Type B pancreatic cell (in vitro differentiated cells): ENCODE results near the gene B3GALT5. TPM values are rescaled to one million over a fixed set of nuclear protein-coding genes. Genes with fewer than 3 reads are reported as not detected.

Source experiments
- DNase-seq: peaks from one replicate; pipeline ENCODE4 v3.0.0; 2021; ENCODE audit warnings: mixed read lengths; ENCODE audit not compliant: unreplicated experiment; ENCODE audit errors: extremely low spot score
- H3K27ac Mint-ChIP-seq: 2 replicates; pipeline ENCODE4 v1.8.0; 2021; ENCODE audit warnings: mild to moderate bottlenecking, mixed read lengths
- H3K27me3 Mint-ChIP-seq: 2 replicates; pipeline ENCODE4 v1.8.0; 2021; ENCODE audit warnings: mixed read lengths
- H3K36me3 Mint-ChIP-seq: 2 replicates; pipeline ENCODE4 v1.8.0; 2021; ENCODE audit warnings: mixed read lengths
- H3K4me1 Mint-ChIP-seq: one replicate; pipeline ENCODE4 v1.8.0; 2021; ENCODE audit warnings: mixed read lengths; ENCODE audit not compliant: unreplicated experiment
- H3K4me3 Mint-ChIP-seq: 2 replicates; pipeline ENCODE4 v1.8.0; 2021; ENCODE audit warnings: mild to moderate bottlenecking, mixed read lengths
- H3K9me3 Mint-ChIP-seq: 2 replicates; pipeline ENCODE4 v1.8.0; 2021; ENCODE audit warnings: mixed read lengths
- CTCF ChIP-seq: fragments of 200-600 bp; sonication (generic); conservative IDR thresholded peaks from 2 replicates; pipeline ENCODE4 v1.5.0; 2021; ENCODE audit warnings: antibody characterized with exemption, mild to moderate bottlenecking
- total RNA-seq: library from RNA; stranded (reverse); gene quantifications from 2 replicates; pipeline ENCODE4 v1.2.1, GENCODE V29; 2021; ENCODE audit warnings: low replicate concordance

The B3GALT5 gene
- total RNA-seq, 1 donor from 2014 or later, result 14.2 TPM

- Mint-ChIP-seq H3K9me3 (no peaks in the 10 kb centered on the region), H3K27me3 (no peaks in the 10 kb centered on the region), H3K27ac (no peak overlapping the region), H3K4me3 (no peak overlapping the region), H3K36me3 (peaks cover 14% of the 10 kb centered on the region), H3K4me1 (peaks cover 17% of the 10 kb centered on the region)
- DNase-seq, result no peak
- no peak for TF ChIP-seq CTCF
These were observed 50.3 kb downstream of the B3GALT5 start for GRCh38 chr21:39663066-39663465.

- peaks cover 14% of the 10 kb centered on the region for H3K36me3 Mint-ChIP-seq
- TF ChIP-seq CTCF, result no peak
- H3K4me3 Mint-ChIP-seq, result no peak overlapping the region
- H3K9me3 Mint-ChIP-seq, result no peaks in the 10 kb centered on the region
- H3K27me3 Mint-ChIP-seq, result no peaks in the 10 kb centered on the region
- DNase-seq, result no peak
- no peak overlapping the region for H3K27ac Mint-ChIP-seq
- peaks cover 17% of the 10 kb centered on the region for H3K4me1 Mint-ChIP-seq
These were observed 51.2 kb downstream of the B3GALT5 start for GRCh38 chr21:39663742-39664492.

GRCh38 chr21:39664586-39664985 is 51.8 kb downstream of the B3GALT5 start:
- peaks cover 17% of the 10 kb centered on the region for H3K4me1 Mint-ChIP-seq
- no peak for TF ChIP-seq CTCF
- no peaks in the 10 kb centered on the region for H3K27me3 Mint-ChIP-seq
- DNase-seq, result no peak
- H3K27ac Mint-ChIP-seq, result peak overlapping the region; percentile 9
- peaks cover 14% of the 10 kb centered on the region for H3K36me3 Mint-ChIP-seq
- H3K4me3 Mint-ChIP-seq, result no peak overlapping the region
- no peaks in the 10 kb centered on the region for H3K9me3 Mint-ChIP-seq

- no peak for TF ChIP-seq CTCF
- Mint-ChIP-seq H3K4me1 (peaks cover 22% of the 10 kb centered on the region), H3K9me3 (peaks cover 9% of the 10 kb centered on the region), H3K4me3 (no peak overlapping the region), H3K36me3 (peaks cover 16% of the 10 kb centered on the region), H3K27ac (no peak overlapping the region), H3K27me3 (no peaks in the 10 kb centered on the region)
- no peak for DNase-seq
These were observed 53.3 kb downstream of the B3GALT5 start for GRCh38 chr21:39666026-39666425.

GRCh38 chr21:39666681-39667315 is 54.1 kb downstream of the B3GALT5 start:
- H3K27ac Mint-ChIP-seq, result no peak overlapping the region

More at GRCh38 chr21:39666681-39667315, 54.1 kb downstream of the B3GALT5 start:
- peaks cover 9% of the 10 kb centered on the region for H3K9me3 Mint-ChIP-seq
- no peaks in the 10 kb centered on the region for H3K27me3 Mint-ChIP-seq
- H3K4me1 Mint-ChIP-seq, result peaks cover 27% of the 10 kb centered on the region
- H3K36me3 Mint-ChIP-seq, result peaks cover 13% of the 10 kb centered on the region
- no peak for TF ChIP-seq CTCF
- no peak overlapping the region for H3K4me3 Mint-ChIP-seq
- no peak for DNase-seq
